ENCODE measurements around the gene ZMYND10. TPM values are rescaled to one million over a fixed set of nuclear protein-coding genes. Genes with fewer than 3 reads are reported as not detected.
A peak's percentile ranks its signal among the peaks of the same experiment; 100 is the strongest.

The ZMYND10 gene
- total and polyA plus RNA-seq, 9 of the 15 experiments (the other 6 are each of a cell fraction or from before 2014, with no cell fraction given) = 0.20 to 2.8 (median 0.70) TPM

- no peak for TF ChIP-seq POLR2H (tag; IDR thresholded peaks at IDR 0.05; ENCODE audit: low read depth)
- no peak for TF ChIP-seq POLR3G (IDR thresholded peaks at IDR 0.05; ENCODE audit: extremely low read depth, insufficient read length, insufficient replicate concordance)
- TF ChIP-seq SNRNP70 (optimal IDR thresholded peaks at IDR 0.05; ENCODE audit: low read depth, low read length) = no peak
- TF ChIP-seq CHAMP1 (IDR thresholded peaks at IDR 0.05) = no peak
- TF ChIP-seq MLLT1 (IDR thresholded peaks at IDR 0.05) = no peak
- peak; percentile 97 for TF ChIP-seq ELF1 (tag; IDR thresholded peaks at IDR 0.05)
- TF ChIP-seq RFX5 (IDR thresholded peaks at IDR 0.05; ENCODE audit: low read depth, low read length) = no peak
- no peak for TF ChIP-seq ZFP91 (CRISPR knock-in tag; IDR thresholded peaks at IDR 0.05)
- TF ChIP-seq NFE2L1 (tag; IDR thresholded peaks at IDR 0.05; ENCODE audit: borderline replicate concordance, low read depth) = no peak
- TF ChIP-seq HDAC2 (IDR thresholded peaks at IDR 0.05) = no peak
- TF ChIP-seq CBFA2T3 (IDR thresholded peaks at IDR 0.05) = no peak
- peak; percentile 48; the same call in 1 of the 2 replicates for TF ChIP-seq MYC (IDR thresholded peaks at IDR 0.05; ENCODE audit: low read depth, low read length)
- no peak; the same call in 1 of the 2 replicates for TF ChIP-seq MYC (CRISPR knock-in tag; IDR thresholded peaks at IDR 0.05; ENCODE audit: borderline replicate concordance, low read depth)
- TF ChIP-seq NELFE (IDR thresholded peaks at IDR 0.05; ENCODE audit: insufficient read depth, insufficient read length) = no peak
- 0 out of 2 replicates have a peak, but pooled peaks have one; percentile 7 for TF ChIP-seq EGR1 (conservative IDR thresholded peaks at IDR 0.05)
- no peak for TF ChIP-seq FUS (optimal IDR thresholded peaks at IDR 0.05; ENCODE audit: low read depth, low read length)
- no peak for TF ChIP-seq CCAR2 (IDR thresholded peaks at IDR 0.05; ENCODE audit: low read depth, low read length)
- TF ChIP-seq MITF (IDR thresholded peaks at IDR 0.05) = no peak
- no peak for TF ChIP-seq ZNF253 (CRISPR knock-in tag; conservative IDR thresholded peaks at IDR 0.05)
Measured at GRCh38 chr3:50350527-50351322, 5.2 kb upstream of the ZMYND10 start, which contains the start of the genes CYB561D2 and NPRL2 (continued).

All from K562 (cell line).